SK-N-MC (cell line): ENCODE data around the gene ANLN.

Source experiments
- EZH2 ChIP-seq: fragments of 200-600 bp; sonication (generic); IDR thresholded peaks from one replicate; pipeline ENCODE4 v1.6.1; 2017; ENCODE audit warnings: antibody characterized with exemption
- FOXP2 ChIP-seq: optimal IDR thresholded peaks from 2 replicates; pipeline ENCODE3; 2011; ENCODE audit warnings: mild to moderate bottlenecking, moderate library complexity; ENCODE audit not compliant: insufficient read depth; ENCODE audit errors: extremely low read length, control extremely low read depth
- POLR2AphosphoS5 ChIP-seq: IDR thresholded peaks from 2 replicates; pipeline ENCODE4 v1.6.1; 2012; ENCODE audit warnings: mild to moderate bottlenecking, low read depth, low read length, borderline replicate concordance

DNA sequence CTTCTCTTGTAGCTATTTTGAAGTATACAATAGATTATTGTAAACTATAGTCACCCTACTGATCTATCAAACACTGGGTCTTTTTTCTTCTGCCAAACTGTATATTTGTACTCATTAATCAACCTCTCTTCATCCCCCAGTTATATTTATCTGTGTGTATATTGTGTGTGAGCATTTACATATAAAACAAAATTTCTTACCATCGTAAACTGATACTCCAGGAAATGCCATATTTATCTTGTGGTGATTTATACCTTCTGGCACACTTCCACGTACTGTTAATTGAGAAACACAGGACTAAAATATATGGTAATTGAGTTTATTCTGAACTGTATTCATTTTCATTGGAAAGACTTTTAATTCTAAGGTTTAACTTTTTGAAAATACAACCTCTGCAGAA, 18.9 kb downstream of the ANLN start:
- TF ChIP-seq EZH2 (no peak), POLR2AphosphoS5 (no peak), FOXP2 (no peak)
